ENCODE data around the gene CECR2. TPM values are rescaled to one million over a fixed set of nuclear protein-coding genes. Genes with fewer than 3 reads are reported as not detected.

CECR2 gene
- total and polyA plus RNA-seq, 8 donors, result 8.0 to 22.0 (median 17.1) TPM

DNA sequence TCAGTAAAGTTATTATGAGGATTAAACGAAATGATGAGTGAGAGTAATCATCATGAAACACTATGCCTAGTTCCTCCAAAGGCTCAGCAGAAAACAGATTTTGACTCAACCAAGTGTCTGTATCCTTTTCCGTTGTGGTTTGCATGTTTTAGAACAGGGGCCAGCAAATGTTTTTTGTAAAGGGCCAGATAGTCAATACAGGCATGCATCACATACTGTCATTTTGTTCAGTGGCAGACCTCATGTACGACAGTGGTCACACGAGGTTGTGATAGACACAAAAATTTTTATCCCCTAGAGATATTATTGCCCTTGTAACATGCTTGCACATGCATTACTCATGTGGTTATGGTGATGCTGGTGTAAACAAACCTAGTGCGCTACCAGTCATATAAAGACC is 112.2 kb downstream of the CECR2 start:
- ATAC-seq, result no peak
- no peak for DNase-seq
- Histone ChIP-seq H3K4me1 (peaks cover 10 to 20% of the 10 kb centered on the region in 2 donors), H3K4me3 (no peak overlapping the region), H3K27me3 (no peaks in the 10 kb centered on the region), H3K36me3 (no peaks in the 10 kb centered on the region), H3K27ac (no peak overlapping the region), H3K9me3 (no peaks in the 10 kb centered on the region)
- TF ChIP-seq, protein P1, sequence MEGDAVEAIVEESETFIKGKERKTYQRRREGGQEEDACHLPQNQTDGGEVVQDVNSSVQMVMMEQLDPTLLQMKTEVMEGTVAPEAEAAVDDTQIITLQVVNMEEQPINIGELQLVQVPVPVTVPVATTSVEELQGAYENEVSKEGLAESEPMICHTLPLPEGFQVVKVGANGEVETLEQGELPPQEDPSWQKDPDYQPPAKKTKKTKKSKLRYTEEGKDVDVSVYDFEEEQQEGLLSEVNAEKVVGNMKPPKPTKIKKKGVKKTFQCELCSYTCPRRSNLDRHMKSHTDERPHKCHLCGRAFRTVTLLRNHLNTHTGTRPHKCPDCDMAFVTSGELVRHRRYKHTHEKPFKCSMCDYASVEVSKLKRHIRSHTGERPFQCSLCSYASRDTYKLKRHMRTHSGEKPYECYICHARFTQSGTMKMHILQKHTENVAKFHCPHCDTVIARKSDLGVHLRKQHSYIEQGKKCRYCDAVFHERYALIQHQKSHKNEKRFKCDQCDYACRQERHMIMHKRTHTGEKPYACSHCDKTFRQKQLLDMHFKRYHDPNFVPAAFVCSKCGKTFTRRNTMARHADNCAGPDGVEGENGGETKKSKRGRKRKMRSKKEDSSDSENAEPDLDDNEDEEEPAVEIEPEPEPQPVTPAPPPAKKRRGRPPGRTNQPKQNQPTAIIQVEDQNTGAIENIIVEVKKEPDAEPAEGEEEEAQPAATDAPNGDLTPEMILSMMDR (IDR thresholded peaks at IDR 0.05), result no peak
- intact Hi-C loops (cut with DNase I), result no loop called here

DNA sequence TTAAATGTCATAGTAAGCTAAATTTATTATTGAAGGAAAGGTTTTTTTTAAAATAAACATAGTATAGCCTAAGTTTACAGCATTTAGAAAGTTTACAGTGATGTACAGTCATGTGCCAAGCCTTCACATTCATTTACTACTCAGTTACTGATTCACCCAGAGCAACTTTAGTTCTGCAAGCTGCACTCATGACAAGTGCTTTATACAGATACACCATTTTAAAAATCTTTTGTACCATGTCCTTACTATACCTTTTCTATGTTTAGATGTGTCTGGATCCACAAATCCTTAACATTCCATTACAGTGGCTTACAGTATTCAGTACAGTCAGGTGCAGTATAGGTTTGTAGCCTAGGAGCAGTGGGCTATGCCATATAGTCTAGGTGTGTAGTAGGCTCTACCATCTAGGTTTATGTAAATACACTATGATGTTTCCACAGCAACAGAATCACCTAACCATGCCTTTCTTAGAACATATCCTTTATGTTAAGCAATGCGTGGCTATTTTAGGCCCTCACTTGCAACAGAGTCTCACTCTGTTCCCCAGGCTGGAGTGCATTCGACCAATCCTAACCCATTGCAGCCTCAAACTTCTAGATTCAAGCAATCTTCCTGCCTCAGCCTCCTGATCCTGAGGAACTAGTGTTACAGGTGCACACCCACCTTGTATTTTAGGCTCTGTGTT is 114.6 kb downstream of the CECR2 start:
- TF ChIP-seq, protein P1 (IDR thresholded peaks at IDR 0.05), result no peak
- ATAC-seq (peak; percentile 68), DNase-seq (no peak)
- no peaks in the 10 kb centered on the region for H3K27me3 ChIP-seq
- H3K9me3 ChIP-seq, result no peaks in the 10 kb centered on the region
- intact Hi-C loops (cut with DNase I), result no loop called here
- H3K4me1 ChIP-seq, result peaks cover 0 to 7% of the 10 kb centered on the region in 2 donors
- H3K36me3 ChIP-seq, result no peaks in the 10 kb centered on the region
- H3K27ac ChIP-seq, result no peak overlapping the region
- H3K4me3 ChIP-seq, result no peak overlapping the region

DNA sequence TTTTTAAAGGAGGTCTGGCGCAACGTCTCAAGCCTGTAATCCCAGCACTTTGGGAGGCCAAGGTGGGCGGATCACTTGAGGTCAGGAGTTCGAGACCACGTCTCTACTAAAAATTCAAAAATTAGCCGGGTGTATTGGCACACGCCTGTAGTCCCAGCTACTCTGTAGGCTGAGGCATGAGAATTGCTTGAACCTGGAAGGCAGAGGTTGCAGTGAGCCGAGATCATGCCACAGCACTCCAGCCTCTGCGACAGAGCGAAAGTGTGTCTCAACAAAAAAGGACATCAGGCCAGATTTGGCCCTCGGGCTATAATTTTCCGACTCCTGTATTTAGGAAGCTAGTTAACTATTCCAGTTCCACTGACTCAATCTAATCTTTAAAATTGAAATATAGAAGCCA is 115.3 kb downstream of the CECR2 start:
- no peaks in the 10 kb centered on the region for H3K27me3 ChIP-seq
- no peak overlapping the region for H3K27ac ChIP-seq
- intact Hi-C loops (cut with DNase I), result no loop called here
- TF ChIP-seq, protein P1 (IDR thresholded peaks at IDR 0.05), result no peak
- ATAC-seq (no peak), DNase-seq (no peak)
- peaks cover 0 to 7% of the 10 kb centered on the region in 2 donors for H3K4me1 ChIP-seq
- H3K9me3 ChIP-seq, result no peaks in the 10 kb centered on the region
- H3K36me3 ChIP-seq, result no peaks in the 10 kb centered on the region
- no peak overlapping the region for H3K4me3 ChIP-seq

DNA sequence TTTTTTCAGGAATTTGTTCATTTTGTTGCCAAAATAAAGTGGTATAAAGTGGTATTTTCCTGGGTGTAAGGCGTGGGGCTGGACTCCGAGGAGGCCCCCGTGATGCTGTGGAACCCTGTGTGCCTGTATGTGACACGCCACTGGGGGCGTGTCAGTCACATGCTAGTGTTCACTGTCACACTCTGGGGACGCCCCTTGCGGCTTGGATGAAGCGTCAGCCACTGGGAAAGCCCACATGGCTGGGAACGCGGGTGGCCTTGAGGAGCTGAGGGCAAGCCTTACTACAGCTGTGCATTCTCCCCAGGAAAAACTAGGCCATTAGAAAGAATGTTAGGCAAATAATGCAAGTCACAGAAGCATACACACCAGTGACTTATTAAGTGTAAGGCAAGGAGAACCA is 117.1 kb downstream of the CECR2 start:
- ATAC-seq (no peak), DNase-seq (no peak)
- H3K4me1 ChIP-seq, result peaks cover 0 to 15% of the 10 kb centered on the region in 2 donors
- H3K27ac ChIP-seq, result no peak overlapping the region
- no peaks in the 10 kb centered on the region for H3K27me3 ChIP-seq
- H3K4me3 ChIP-seq, result no peak overlapping the region
- no peaks in the 10 kb centered on the region for H3K36me3 ChIP-seq
- TF ChIP-seq, protein P1 (IDR thresholded peaks at IDR 0.05), result no peak
- intact Hi-C loops (cut with DNase I), result no loop called here
- H3K9me3 ChIP-seq, result no peaks in the 10 kb centered on the region

DNA sequence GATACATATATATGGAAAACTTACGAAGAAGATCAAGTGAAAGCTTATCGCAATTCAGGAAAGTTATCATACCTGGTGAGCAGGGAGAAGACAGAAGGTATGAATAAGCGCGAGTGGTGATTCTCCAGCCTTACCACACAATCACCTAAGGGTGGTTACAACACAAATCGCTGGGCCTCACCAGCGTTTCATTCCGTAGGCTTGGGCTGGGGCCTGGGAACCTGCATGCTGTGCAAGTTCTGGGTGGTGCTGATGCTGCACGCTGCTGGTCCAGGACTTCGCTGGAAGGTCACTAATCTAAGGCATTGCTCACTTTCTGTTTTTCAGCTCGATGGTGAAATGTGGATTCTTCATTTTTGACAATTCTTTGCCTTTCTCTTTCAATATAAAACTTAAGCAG is 117.5 kb downstream of the CECR2 start:
- Histone ChIP-seq H3K27ac (no peak overlapping the region), H3K4me1 (peaks cover 0 to 15% of the 10 kb centered on the region in 2 donors), H3K27me3 (no peaks in the 10 kb centered on the region), H3K36me3 (no peaks in the 10 kb centered on the region), H3K4me3 (no peak overlapping the region), H3K9me3 (no peaks in the 10 kb centered on the region)
- ATAC-seq (no peak), DNase-seq (no peak)
- intact Hi-C loops (cut with DNase I), result no loop called here
- TF ChIP-seq, protein P1 (IDR thresholded peaks at IDR 0.05), result no peak

Measured in left lung (tissue), 10 donors.